Measurements from ENCODE around the gene IL6R. TPM values are rescaled to one million over a fixed set of nuclear protein-coding genes. Genes with fewer than 3 reads are reported as not detected.
"Not testable (repeated sequence)": the region's sequence is repeated elsewhere in the genome, so short reads cannot be mapped to it uniquely, and the experiment has no call there.

Gene IL6R
- polyA plus RNA-seq, 1 donor = 4.1 TPM

DNA sequence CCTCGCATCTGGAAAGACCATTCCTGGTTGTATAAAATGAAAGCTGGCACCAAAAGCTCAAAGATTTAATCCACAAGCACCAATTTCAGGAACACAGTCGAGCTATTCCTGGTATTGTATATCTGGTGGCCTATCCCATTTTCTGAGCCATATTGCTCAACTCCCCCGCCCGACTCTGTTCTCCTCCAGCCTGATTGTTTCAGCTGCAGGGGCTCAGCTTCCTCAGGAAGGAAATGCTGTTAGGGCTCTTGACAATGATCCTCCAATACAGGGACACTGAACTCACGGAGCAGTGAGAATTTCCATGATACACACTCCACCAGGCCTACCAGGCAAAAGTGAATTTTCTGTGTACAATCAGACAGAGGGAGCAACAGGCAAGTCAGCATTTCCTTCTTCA is 80.0 kb downstream of the IL6R start:
- Histone ChIP-seq H3K4me1 (ENCODE audit: control insufficient read depth, insufficient read depth, low read length) (no peaks in the 10 kb centered on the region), H3K27ac (ENCODE audit: low read length) (no peak overlapping the region), H3K36me3 (ENCODE audit: control insufficient read depth, insufficient read depth, low read length) (no peaks in the 10 kb centered on the region), H3K4me3 (ENCODE audit: low read length) (no peak overlapping the region), H3K27me3 (ENCODE audit: control insufficient read depth, insufficient read depth, low read length) (peaks cover 3% of the 10 kb centered on the region), H3K9me3 (ENCODE audit: control insufficient read depth, low read depth, low read length) (no peaks in the 10 kb centered on the region)
- DNase-seq = peak in 1 of 2 donors; percentile 14
- WGBS (ENCODE audit: insufficient coverage, low lambda C conversion rate) = no CpG with 5 or more reads among the region's 5 CpGs

DNA sequence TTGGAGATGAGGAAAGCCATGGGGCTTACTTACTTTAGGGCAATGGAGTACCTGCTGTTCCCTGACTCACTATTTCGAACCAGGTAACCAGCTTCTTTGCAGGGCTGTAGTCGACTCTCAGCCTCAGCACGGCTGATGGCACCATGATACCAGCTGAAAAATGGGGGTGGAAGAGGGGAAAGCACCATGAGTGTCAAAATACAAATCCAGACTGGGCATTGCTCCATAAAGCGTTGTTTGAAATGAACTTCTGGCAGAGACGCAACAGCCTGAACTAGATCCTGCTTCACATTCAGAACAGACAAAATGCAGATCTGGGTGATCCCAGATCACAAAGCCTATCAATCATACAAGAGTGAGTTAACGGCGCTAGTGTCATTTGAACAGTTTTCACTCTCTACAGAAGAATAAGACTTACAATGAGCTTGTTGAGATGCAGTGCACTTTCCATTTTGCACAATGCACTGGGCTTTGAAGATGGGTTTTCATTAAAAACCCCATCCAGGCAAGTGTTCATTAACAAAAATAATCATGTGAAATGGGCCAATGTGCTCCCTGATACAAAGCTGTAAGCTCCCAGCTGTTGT is 80.9 kb downstream of the IL6R start:
- no peaks in the 10 kb centered on the region for H3K36me3 ChIP-seq (ENCODE audit: control insufficient read depth, insufficient read depth, low read length)
- H3K4me1 ChIP-seq (ENCODE audit: control insufficient read depth, insufficient read depth, low read length) = no peaks in the 10 kb centered on the region
- H3K9me3 ChIP-seq (ENCODE audit: control insufficient read depth, low read depth, low read length) = no peaks in the 10 kb centered on the region
- peaks cover 6% of the 10 kb centered on the region for H3K27me3 ChIP-seq (ENCODE audit: control insufficient read depth, insufficient read depth, low read length)
- no peak overlapping the region for H3K27ac ChIP-seq (ENCODE audit: low read length)
- H3K4me3 ChIP-seq (ENCODE audit: low read length) = no peak overlapping the region
- WGBS (ENCODE audit: insufficient coverage, low lambda C conversion rate) = no CpG with 5 or more reads among the region's 7 CpGs
- no peak for DNase-seq

DNA sequence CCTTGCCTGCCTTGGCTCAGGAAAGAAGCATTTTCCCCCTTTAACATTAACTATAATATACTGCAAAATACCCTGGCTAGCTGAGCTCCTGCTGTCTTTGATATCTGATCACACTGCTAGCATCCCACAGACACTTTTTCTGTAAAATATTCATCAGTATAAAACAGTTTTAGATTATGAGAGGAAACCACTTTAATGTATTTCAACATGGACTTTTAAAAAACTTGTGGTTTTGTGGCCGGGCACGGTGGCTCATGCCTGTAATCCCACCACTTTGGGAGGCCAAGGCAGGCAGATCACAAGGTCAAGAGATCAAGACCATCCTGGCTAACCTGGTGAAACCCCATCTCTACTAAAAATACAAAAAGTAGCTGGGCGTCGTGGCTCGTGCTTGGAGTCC is 81.6 kb downstream of the IL6R start:
- not testable (repeated sequence) for H3K36me3 ChIP-seq (ENCODE audit: control insufficient read depth, insufficient read depth, low read length); H3K4me1 ChIP-seq (ENCODE audit: control insufficient read depth, insufficient read depth, low read length); H3K9me3 ChIP-seq (ENCODE audit: control insufficient read depth, low read depth, low read length); H3K4me3 ChIP-seq (ENCODE audit: low read length); H3K27ac ChIP-seq (ENCODE audit: low read length); DNase-seq
- no CpG with 5 or more reads among the region's 5 CpGs for WGBS (ENCODE audit: insufficient coverage, low lambda C conversion rate)
- H3K27me3 ChIP-seq (ENCODE audit: control insufficient read depth, insufficient read depth, low read length) = peaks cover 12% of the 10 kb centered on the region

DNA sequence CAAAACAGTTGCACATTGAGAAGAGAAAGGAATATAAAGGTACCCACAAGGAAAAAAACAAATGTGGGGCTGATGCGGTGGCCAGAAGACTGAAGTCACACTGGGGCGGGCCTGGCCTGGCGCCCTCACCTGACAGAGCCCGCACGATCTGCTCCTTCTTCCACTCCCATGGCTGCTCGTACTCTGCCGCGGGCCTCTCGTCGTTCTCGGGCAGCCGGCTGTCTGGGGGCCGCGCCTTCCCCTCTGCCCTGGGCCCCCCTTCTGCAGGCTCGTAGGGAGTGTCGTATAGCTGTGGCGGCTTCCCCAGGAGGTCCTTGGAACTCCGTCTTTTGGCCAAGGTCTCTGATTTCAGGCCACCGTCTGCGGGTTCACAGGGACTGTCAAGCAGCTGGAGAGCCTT is 83.8 kb downstream of the IL6R start:
- DNase-seq = peak in 1 of 2 donors; percentile 30
- Histone ChIP-seq H3K36me3 (ENCODE audit: control insufficient read depth, insufficient read depth, low read length) (peaks cover 2% of the 10 kb centered on the region), H3K4me3 (ENCODE audit: low read length) (no peak overlapping the region), H3K27ac (ENCODE audit: low read length) (no peak overlapping the region), H3K9me3 (ENCODE audit: control insufficient read depth, low read depth, low read length) (no peaks in the 10 kb centered on the region), H3K4me1 (ENCODE audit: control insufficient read depth, insufficient read depth, low read length) (no peaks in the 10 kb centered on the region), H3K27me3 (ENCODE audit: control insufficient read depth, insufficient read depth, low read length) (peaks cover 16% of the 10 kb centered on the region)
- WGBS (ENCODE audit: insufficient coverage, low lambda C conversion rate) = no CpG with 5 or more reads among the region's 20 CpGs

DNA sequence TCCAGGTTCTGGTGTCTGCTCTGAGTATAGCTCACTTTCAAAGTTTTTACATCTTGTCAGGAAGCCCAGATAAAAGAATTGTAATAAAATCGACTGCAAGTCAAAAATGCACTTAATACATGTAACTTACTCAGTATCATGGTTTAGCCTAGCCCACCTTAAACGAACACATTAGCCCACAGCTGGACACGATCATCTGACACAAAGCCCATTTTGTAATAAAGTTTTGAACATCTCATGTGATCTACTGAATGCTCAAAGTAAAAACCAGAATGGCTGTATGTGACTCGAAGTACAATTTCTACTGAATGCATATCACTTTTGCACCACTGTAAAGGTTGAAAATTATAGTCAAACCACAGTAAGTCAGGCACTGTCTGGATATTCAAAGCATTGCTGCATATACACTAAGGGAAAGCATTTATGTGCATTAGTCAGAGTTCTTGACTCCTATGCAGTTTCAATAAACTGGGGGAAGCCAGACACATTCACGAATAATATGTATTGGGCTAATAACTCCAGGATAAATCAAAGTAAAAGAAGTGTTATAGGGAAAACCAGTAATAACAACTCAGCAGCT is 84.6 kb downstream of the IL6R start:
- no peak overlapping the region for H3K4me3 ChIP-seq (ENCODE audit: low read length)
- WGBS (ENCODE audit: insufficient coverage, low lambda C conversion rate) = 93% methylated on average over 3 of the region's 5 CpGs
- no peak for DNase-seq
- peaks cover 16% of the 10 kb centered on the region for H3K27me3 ChIP-seq (ENCODE audit: control insufficient read depth, insufficient read depth, low read length)
- H3K4me1 ChIP-seq (ENCODE audit: control insufficient read depth, insufficient read depth, low read length) = no peaks in the 10 kb centered on the region
- H3K27ac ChIP-seq (ENCODE audit: low read length) = no peak overlapping the region
- H3K36me3 ChIP-seq (ENCODE audit: control insufficient read depth, insufficient read depth, low read length) = peaks cover 2% of the 10 kb centered on the region
- H3K9me3 ChIP-seq (ENCODE audit: control insufficient read depth, low read depth, low read length) = no peaks in the 10 kb centered on the region

DNA sequence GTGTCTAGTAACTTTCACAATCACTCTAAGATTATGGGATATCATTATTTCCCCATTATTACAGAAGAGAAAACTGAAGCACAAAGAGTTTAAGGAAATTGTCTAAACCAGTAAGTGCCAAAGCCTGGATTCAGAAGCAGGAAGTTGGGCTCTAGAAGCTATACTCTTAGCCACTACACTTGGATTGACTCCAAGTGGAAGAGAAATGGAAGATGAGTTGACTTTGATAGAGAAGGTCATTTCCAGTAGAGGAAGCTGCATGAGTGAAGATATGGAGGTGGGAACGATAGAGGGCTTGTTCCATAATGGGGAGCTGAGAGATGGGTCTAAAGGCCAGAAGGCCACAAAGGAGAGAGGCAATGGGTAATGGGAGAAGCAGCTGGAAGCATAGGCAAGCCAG is 85.2 kb downstream of the IL6R start:
- H3K4me3 ChIP-seq (ENCODE audit: low read length) = no peak overlapping the region
- 100% methylated on average over 1 of the region's 1 CpG for WGBS (ENCODE audit: insufficient coverage, low lambda C conversion rate)
- H3K4me1 ChIP-seq (ENCODE audit: control insufficient read depth, insufficient read depth, low read length) = no peaks in the 10 kb centered on the region

DNA sequence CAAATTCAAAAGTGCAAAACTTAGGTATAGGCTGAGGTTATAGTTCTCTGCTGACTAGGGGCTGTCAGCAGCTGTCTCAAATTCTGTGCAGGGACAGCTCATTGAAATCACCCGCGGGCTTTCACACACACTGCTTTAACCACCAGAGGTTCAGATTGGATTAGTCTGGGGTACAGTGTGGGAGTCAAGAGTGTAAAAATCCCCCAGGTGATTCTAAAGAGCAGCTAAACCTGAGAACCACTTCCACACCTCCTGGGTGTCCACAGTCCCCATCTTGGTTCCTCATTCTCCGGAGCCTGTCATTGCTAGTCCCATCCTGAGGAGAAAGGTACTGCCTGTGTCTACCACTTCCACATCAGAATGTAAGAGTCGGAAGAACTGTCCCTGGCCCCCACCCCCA is 87.0 kb downstream of the IL6R start:
- no peak overlapping the region for H3K27ac ChIP-seq (ENCODE audit: low read length)
- no peak overlapping the region for H3K4me3 ChIP-seq (ENCODE audit: low read length)
- WGBS (ENCODE audit: insufficient coverage, low lambda C conversion rate) = no CpG with 5 or more reads among the region's 4 CpGs
- no peaks in the 10 kb centered on the region for H3K9me3 ChIP-seq (ENCODE audit: control insufficient read depth, low read depth, low read length)
- H3K4me1 ChIP-seq (ENCODE audit: control insufficient read depth, insufficient read depth, low read length) = peaks cover under 1% of the 10 kb centered on the region
- peaks cover 13% of the 10 kb centered on the region for H3K27me3 ChIP-seq (ENCODE audit: control insufficient read depth, insufficient read depth, low read length)
- H3K36me3 ChIP-seq (ENCODE audit: control insufficient read depth, insufficient read depth, low read length) = peaks cover 2% of the 10 kb centered on the region
- no peak for DNase-seq

More for the DNA sequence above, 85.2 kb downstream of the IL6R start:
- H3K36me3 ChIP-seq (ENCODE audit: control insufficient read depth, insufficient read depth, low read length) = peaks cover 2% of the 10 kb centered on the region
- no peak overlapping the region for H3K27ac ChIP-seq (ENCODE audit: low read length)
- DNase-seq = no peak
- peaks cover 16% of the 10 kb centered on the region for H3K27me3 ChIP-seq (ENCODE audit: control insufficient read depth, insufficient read depth, low read length)
- no peaks in the 10 kb centered on the region for H3K9me3 ChIP-seq (ENCODE audit: control insufficient read depth, low read depth, low read length)

DNA sequence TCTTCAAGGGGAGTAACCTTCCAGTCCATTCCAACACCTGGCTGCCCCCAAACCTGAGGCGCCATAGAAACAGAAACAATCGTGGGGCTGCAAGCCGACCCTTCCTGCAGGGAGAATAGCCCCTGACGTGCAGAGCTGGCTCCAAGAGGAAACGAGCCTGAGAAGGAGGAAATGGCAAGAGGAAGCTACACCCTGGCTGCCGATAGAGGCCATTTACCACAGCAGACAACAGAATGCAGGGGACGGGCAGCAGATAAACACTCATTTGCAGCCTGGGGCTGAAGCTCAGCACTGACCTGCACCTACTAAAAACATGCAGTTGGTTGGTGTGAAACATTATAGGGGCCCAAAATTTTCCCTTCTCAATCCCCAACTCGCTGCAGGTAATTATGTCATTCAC is 88.1 kb downstream of the IL6R start:
- no peak overlapping the region for H3K4me3 ChIP-seq (ENCODE audit: low read length)
- peaks cover 2% of the 10 kb centered on the region for H3K4me1 ChIP-seq (ENCODE audit: control insufficient read depth, insufficient read depth, low read length)
- no peak overlapping the region for H3K27ac ChIP-seq (ENCODE audit: low read length)
- no peaks in the 10 kb centered on the region for H3K9me3 ChIP-seq (ENCODE audit: control insufficient read depth, low read depth, low read length)
- no CpG with 5 or more reads among the region's 8 CpGs for WGBS (ENCODE audit: insufficient coverage, low lambda C conversion rate)
- H3K36me3 ChIP-seq (ENCODE audit: control insufficient read depth, insufficient read depth, low read length) = peaks cover 2% of the 10 kb centered on the region
- DNase-seq = no peak
- peaks cover 14% of the 10 kb centered on the region for H3K27me3 ChIP-seq (ENCODE audit: control insufficient read depth, insufficient read depth, low read length)

DNA sequence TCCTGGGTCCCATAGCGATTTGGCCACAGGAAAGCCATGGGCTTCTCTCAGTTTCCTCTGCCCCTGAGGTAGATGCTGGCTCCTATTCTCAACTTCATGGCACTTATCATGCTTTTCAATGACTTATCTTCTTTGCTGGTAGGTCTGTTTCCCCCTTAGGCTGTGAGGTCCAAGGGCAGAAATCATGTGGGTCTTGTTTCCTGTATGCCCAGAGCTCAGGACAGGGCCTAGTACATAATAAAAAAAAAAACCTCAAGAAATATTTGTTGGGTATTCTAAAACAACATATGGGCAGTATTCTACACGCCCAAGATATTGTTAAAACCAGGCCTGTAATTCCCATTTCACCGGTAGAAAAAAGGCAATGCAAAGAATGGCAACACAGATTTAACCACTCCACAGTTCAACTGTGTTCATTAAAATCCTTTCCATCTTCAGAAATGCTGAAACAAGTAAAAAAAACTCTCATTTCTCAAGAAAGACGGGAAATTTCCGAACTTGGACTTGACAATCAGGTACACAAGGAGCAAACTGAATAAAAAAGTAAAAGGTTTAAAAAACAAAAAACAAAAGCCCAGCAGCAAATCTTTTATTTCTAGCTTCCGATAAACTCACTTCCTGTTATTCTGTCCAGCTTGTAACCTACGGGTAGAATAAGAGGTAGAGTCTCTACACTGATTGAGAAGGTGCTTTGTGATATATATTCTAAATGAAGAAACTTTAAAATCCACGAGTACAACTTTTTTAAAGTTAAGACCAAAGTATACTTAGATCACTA is 90.5 kb downstream of the IL6R start:
- WGBS (ENCODE audit: insufficient coverage, low lambda C conversion rate) = 87% methylated on average over 7 of the region's 8 CpGs
- DNase-seq = no peak
- no peaks in the 10 kb centered on the region for H3K9me3 ChIP-seq (ENCODE audit: control insufficient read depth, low read depth, low read length)
- H3K27me3 ChIP-seq (ENCODE audit: control insufficient read depth, insufficient read depth, low read length) = peaks cover 34% of the 10 kb centered on the region
- H3K36me3 ChIP-seq (ENCODE audit: control insufficient read depth, insufficient read depth, low read length) = peaks cover 2% of the 10 kb centered on the region
- H3K4me1 ChIP-seq (ENCODE audit: control insufficient read depth, insufficient read depth, low read length) = peaks cover 2% of the 10 kb centered on the region
- H3K4me3 ChIP-seq (ENCODE audit: low read length) = no peak overlapping the region
- no peak overlapping the region for H3K27ac ChIP-seq (ENCODE audit: low read length)

DNA sequence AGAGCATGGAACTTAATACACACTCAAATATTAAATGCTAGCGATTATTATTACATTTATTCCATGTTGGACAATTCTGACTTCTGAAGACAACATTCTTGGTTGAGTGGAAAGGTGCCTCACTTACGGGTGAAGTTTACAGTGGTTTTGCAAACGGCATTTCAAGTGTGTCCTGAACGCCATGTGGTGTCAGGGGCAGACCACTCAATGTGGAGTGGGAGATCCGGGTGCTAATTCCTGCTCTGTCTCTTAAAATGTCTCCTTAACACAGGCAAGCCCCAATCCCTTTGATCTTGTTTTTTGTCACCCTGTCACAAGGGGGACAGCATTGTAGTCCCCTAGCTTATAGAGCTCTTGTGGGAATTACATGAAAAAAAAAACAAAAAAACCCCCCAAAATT is 91.2 kb downstream of the IL6R start:
- no CpG with 5 or more reads among the region's 5 CpGs for WGBS (ENCODE audit: insufficient coverage, low lambda C conversion rate)
- H3K27me3 ChIP-seq (ENCODE audit: control insufficient read depth, insufficient read depth, low read length) = peaks cover 37% of the 10 kb centered on the region
- DNase-seq = no peak
- H3K36me3 ChIP-seq (ENCODE audit: control insufficient read depth, insufficient read depth, low read length) = peaks cover 2% of the 10 kb centered on the region
- no peak overlapping the region for H3K4me3 ChIP-seq (ENCODE audit: low read length)
- H3K27ac ChIP-seq (ENCODE audit: low read length) = no peak overlapping the region
- peaks cover 2% of the 10 kb centered on the region for H3K9me3 ChIP-seq (ENCODE audit: control insufficient read depth, low read depth, low read length)
- peaks cover 2% of the 10 kb centered on the region for H3K4me1 ChIP-seq (ENCODE audit: control insufficient read depth, insufficient read depth, low read length)
